ENCODE results near the gene EFNA5. TPM values are rescaled to one million over a fixed set of nuclear protein-coding genes. Genes with fewer than 3 reads are reported as not detected.

EFNA5 gene
- total and polyA plus RNA-seq, 4 donors: 0.14 to 0.93 (median 0.54) TPM

DNA sequence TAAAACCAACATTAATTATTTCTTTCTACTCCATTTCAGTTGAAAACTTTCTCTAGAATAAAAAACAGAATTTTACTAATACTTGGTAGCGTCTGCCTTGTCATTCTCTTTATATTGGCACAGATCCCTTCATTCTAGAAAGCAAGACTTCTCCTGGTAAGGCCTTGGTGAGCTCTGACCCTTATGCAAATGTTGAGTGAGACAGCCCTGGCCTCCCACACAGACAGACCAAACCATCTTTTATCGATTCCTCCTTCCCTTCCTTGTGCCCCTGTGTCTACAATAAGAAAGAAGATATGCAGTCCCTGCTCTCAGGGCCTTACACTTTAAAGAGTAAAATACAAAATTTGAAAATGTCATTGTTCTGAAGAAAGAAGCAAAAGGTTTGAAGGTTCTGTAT is 262.2 kb downstream of the EFNA5 start (continued):
- TF ChIP-seq, protein P1, sequence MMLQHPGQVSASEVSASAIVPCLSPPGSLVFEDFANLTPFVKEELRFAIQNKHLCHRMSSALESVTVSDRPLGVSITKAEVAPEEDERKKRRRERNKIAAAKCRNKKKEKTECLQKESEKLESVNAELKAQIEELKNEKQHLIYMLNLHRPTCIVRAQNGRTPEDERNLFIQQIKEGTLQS (IDR thresholded peaks at IDR 0.05): no peak
- TF ChIP-seq JUND (IDR thresholded peaks at IDR 0.05): no peak
- TF ChIP-seq RAD21 (IDR thresholded peaks at IDR 0.05): no peak
- no peak for TF ChIP-seq FOXA1 (IDR thresholded peaks at IDR 0.05)
- TF ChIP-seq SP1 (IDR thresholded peaks at IDR 0.05): no peak
- TF ChIP-seq GABPA (IDR thresholded peaks at IDR 0.05 in 1 of 2, conservative IDR thresholded peaks at IDR 0.05 in 1 of 2): no peak
- TF ChIP-seq EGR1 (IDR thresholded peaks at IDR 0.05; ENCODE audit: low read depth in 2 of 2): no peak
- TF ChIP-seq FOXA2 (IDR thresholded peaks at IDR 0.05): no peak

DNA sequence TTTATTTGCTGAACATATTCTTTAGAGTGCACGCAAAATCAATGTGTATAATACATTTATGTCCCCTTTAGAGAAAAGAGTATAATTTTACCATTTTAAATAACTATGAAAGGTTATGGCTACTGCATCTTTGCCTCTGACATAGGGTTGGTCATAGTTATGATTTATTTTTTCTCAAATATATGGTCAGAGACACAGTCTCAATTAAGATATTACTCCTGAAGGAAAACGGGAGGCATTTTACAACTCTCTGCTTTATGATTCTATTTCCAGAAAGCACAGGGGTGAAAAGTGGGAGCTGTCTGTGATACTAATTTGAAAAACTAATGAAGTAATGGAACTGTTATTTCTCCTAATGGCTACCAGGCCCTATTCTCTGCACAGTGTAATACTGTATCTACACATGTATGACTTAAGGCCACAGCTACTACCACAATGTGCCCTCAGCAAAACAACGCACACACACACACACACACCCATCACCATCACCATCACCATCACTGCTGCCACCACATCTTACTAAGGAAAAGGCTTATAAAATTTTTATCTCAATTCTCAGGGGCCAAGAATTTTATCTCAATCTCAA is 262.9 kb downstream of the EFNA5 start:
- no peaks in the 10 kb centered on the region for H3K36me3 ChIP-seq (ENCODE audit: control insufficient read depth in 4 of 4, insufficient read depth in 3 of 4, low read depth in 1 of 4, low read length in 3 of 4)
- H3K4me1 ChIP-seq (ENCODE audit: control insufficient read depth in 4 of 4, insufficient read depth in 4 of 4, low read length in 3 of 4): no peaks in the 10 kb centered on the region
- no peak for DNase-seq (ENCODE audit: low spot score)
- no peaks in the 10 kb centered on the region for H3K27me3 ChIP-seq (ENCODE audit: control insufficient read depth in 4 of 4, insufficient read depth in 4 of 4, low read length in 3 of 4)
- 68% methylated on average over 3 of the region's 3 CpGs for WGBS
- H3K9me3 ChIP-seq (ENCODE audit: control insufficient read depth in 4 of 4, low read length in 3 of 4): no peaks in the 10 kb centered on the region
- no peak overlapping the region for H3K9ac ChIP-seq (ENCODE audit: low read depth in 1 of 2, low read length in 2 of 2)
- no peak overlapping the region for H3K4me3 ChIP-seq (ENCODE audit: low read depth in 1 of 3, low read length in 3 of 3)
- no peak overlapping the region for H3K27ac ChIP-seq (ENCODE audit: low read depth in 1 of 2, low read length in 2 of 2)
- TF ChIP-seq, protein P2, sequence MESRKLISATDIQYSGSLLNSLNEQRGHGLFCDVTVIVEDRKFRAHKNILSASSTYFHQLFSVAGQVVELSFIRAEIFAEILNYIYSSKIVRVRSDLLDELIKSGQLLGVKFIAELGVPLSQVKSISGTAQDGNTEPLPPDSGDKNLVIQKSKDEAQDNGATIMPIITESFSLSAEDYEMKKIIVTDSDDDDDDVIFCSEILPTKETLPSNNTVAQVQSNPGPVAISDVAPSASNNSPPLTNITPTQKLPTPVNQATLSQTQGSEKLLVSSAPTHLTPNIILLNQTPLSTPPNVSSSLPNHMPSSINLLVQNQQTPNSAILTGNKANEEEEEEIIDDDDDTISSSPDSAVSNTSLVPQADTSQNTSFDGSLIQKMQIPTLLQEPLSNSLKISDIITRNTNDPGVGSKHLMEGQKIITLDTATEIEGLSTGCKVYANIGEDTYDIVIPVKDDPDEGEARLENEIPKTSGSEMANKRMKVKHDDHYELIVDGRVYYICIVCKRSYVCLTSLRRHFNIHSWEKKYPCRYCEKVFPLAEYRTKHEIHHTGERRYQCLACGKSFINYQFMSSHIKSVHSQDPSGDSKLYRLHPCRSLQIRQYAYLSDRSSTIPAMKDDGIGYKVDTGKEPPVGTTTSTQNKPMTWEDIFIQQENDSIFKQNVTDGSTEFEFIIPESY (IDR thresholded peaks at IDR 0.05): no peak
- TF ChIP-seq TAF1 (conservative IDR thresholded peaks at IDR 0.05) (no peak), HNF4G (IDR thresholded peaks at IDR 0.05) (no peak), RXRA (IDR thresholded peaks at IDR 0.05) (no peak), EGR1 (IDR thresholded peaks at IDR 0.05; ENCODE audit: low read depth in 2 of 2) (no peak), GABPA (IDR thresholded peaks at IDR 0.05 in 1 of 2, conservative IDR thresholded peaks at IDR 0.05 in 1 of 2) (no peak), RAD21 (IDR thresholded peaks at IDR 0.05) (no peak), JUND (IDR thresholded peaks at IDR 0.05) (no peak), FOXA1 (IDR thresholded peaks at IDR 0.05) (no peak), NR2F2 (IDR thresholded peaks at IDR 0.05) (no peak), FOXA2 (IDR thresholded peaks at IDR 0.05) (no peak), HNF4A (conservative IDR thresholded peaks at IDR 0.05) (no peak), SP1 (IDR thresholded peaks at IDR 0.05) (no peak), YY1 (IDR thresholded peaks at IDR 0.05) (no peak)
- TF ChIP-seq, protein P3, sequence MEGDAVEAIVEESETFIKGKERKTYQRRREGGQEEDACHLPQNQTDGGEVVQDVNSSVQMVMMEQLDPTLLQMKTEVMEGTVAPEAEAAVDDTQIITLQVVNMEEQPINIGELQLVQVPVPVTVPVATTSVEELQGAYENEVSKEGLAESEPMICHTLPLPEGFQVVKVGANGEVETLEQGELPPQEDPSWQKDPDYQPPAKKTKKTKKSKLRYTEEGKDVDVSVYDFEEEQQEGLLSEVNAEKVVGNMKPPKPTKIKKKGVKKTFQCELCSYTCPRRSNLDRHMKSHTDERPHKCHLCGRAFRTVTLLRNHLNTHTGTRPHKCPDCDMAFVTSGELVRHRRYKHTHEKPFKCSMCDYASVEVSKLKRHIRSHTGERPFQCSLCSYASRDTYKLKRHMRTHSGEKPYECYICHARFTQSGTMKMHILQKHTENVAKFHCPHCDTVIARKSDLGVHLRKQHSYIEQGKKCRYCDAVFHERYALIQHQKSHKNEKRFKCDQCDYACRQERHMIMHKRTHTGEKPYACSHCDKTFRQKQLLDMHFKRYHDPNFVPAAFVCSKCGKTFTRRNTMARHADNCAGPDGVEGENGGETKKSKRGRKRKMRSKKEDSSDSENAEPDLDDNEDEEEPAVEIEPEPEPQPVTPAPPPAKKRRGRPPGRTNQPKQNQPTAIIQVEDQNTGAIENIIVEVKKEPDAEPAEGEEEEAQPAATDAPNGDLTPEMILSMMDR (IDR thresholded peaks at IDR 0.05; ENCODE audit: low read depth, low read length, missing input control): no peak
- TF ChIP-seq, protein P4, sequence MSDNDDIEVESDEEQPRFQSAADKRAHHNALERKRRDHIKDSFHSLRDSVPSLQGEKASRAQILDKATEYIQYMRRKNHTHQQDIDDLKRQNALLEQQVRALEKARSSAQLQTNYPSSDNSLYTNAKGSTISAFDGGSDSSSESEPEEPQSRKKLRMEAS (IDR thresholded peaks at IDR 0.05): no peak
- TF ChIP-seq, protein P5, sequence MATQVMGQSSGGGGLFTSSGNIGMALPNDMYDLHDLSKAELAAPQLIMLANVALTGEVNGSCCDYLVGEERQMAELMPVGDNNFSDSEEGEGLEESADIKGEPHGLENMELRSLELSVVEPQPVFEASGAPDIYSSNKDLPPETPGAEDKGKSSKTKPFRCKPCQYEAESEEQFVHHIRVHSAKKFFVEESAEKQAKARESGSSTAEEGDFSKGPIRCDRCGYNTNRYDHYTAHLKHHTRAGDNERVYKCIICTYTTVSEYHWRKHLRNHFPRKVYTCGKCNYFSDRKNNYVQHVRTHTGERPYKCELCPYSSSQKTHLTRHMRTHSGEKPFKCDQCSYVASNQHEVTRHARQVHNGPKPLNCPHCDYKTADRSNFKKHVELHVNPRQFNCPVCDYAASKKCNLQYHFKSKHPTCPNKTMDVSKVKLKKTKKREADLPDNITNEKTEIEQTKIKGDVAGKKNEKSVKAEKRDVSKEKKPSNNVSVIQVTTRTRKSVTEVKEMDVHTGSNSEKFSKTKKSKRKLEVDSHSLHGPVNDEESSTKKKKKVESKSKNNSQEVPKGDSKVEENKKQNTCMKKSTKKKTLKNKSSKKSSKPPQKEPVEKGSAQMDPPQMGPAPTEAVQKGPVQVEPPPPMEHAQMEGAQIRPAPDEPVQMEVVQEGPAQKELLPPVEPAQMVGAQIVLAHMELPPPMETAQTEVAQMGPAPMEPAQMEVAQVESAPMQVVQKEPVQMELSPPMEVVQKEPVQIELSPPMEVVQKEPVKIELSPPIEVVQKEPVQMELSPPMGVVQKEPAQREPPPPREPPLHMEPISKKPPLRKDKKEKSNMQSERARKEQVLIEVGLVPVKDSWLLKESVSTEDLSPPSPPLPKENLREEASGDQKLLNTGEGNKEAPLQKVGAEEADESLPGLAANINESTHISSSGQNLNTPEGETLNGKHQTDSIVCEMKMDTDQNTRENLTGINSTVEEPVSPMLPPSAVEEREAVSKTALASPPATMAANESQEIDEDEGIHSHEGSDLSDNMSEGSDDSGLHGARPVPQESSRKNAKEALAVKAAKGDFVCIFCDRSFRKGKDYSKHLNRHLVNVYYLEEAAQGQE (IDR thresholded peaks at IDR 0.05): no peak
- TF ChIP-seq, protein P1 (IDR thresholded peaks at IDR 0.05): no peak

Data from liver (tissue), 9 donors.